Cerebellar cortex (tissue), 1 donor: ENCODE data around the gene ANKK1.

Experiments used
- DNase-seq: peaks from one replicate; pipeline ENCODE4 v3.0.0-alpha.2; 2015; ENCODE audit warnings: low spot score

ANKK1 gene

DNA sequence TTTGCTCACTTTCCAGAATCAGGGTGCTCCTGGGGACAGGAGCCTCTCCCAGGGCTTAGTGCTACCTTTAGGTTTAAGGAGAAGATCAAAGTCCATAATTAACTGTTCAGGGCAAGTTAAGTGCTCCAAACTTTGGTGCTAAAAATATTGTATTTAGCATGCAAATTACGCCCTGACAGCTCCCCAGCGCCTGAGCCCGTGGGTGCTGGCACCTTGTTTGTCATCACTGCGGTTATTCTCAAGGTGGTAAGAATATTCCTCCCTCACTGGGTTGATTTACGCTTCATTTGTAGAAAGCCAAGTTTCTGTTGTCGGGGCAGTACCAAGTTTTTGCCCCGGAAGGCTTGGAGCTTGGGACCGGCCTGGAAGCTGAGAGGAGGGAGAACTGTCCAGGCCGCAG, 21.3 kb downstream of the ANKK1 start:
- DNase-seq = no peak

- no peak for DNase-seq
Measured at GRCh38 chr11:113409526-113409925, 21.9 kb downstream of the ANKK1 start.

DNA sequence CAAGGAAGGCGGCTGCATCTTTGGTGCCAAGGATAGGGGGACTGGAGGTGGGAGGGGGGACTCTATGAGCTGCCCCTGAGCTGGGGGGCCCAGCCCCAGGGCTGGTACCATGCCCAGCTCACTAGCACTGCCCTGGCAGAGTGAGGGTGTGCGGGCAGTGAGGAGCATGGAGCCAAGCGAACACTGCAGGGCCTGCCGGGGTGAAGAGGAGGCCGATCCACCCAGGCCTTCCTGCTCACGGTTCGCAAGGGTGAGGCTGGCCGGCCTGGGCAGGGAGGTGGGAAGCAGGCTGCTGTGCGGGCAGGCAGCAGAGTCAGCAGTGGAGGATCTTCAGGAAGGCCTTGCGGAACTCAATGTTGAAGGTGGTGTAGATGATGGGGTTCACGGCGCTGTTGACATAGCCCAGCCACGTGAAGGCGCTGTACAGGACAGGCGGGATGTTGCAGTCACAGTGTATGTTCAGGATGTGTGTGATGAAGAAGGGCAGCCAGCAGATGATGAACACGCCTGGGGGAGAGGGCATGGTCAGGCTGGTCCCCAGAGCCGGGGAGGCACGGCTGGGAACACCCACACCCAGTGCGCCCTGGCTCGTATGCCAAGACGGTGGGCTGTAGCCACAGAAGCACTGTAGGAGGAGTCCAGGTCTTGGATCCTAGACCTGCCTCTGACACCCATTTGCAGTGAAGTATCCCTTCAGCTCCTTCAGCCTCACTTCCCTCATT, 23.0 kb downstream of the ANKK1 start:
- no peak for DNase-seq

- no peak for DNase-seq
Measured at GRCh38 chr11:113411536-113411935, 24.0 kb downstream of the ANKK1 start.

DNA sequence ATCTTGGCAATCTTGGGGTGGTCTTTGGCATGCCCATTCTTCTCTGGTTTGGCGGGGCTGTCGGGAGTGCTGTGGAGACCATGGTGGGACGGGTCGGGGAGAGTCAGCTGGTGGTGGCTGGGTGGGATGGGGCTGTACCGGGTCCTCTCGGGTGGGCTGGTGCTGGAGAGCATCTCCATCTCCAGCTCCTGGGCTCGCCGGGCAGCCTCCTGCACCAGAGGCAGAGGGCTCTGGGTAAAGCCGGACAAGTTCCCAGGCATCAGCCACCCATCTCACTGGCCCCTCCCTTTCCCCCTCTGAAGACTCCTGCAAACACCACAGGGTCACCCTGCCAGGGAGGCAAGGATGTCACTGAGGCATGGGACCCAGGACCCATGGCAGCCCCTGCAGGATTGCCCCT, 25.1 kb downstream of the ANKK1 start:
- no peak for DNase-seq

DNA sequence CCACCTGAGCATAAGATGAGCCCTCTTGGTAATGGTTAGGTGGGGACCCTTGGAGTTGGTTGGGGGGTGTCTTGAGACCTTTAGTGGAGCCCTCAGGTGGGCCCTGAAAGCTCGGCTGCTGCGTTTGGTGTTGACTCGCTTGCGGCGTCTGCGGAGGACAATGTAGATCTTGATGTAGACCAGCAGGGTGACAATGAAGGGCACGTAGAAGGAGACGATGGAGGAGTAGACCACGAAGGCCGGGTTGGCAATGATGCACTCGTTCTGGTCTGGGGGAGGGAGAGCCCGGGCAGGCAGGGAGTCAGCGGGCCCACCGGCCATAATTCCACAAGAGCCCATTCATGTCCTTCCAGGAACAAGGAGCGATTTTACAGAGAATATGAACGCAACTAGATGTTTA, 27.8 kb downstream of the ANKK1 start:
- no peak for DNase-seq

DNA sequence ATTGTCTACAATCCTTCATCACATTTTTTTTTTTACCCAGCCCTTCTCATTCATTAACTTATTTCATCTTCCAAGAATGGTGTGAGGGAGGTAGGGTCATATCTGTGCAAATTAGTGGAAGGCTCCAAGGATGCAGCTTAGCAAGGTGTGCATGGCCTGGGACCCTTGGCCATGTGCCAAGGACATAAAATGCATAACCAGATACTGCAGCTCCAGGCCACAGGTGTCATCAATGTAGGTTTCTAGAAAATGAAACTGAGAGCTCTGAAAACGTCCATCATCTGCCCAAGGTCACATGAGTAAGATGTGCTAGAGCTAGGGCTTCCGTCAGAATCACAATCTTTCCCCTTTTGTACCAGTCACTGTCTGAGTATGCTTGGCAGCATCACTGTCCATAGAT, 29.8 kb downstream of the ANKK1 start:
- no peak for DNase-seq

GRCh38 chr11:113419454-113420003, 31.9 kb downstream of the ANKK1 start:
- DNase-seq = no peak

DNA sequence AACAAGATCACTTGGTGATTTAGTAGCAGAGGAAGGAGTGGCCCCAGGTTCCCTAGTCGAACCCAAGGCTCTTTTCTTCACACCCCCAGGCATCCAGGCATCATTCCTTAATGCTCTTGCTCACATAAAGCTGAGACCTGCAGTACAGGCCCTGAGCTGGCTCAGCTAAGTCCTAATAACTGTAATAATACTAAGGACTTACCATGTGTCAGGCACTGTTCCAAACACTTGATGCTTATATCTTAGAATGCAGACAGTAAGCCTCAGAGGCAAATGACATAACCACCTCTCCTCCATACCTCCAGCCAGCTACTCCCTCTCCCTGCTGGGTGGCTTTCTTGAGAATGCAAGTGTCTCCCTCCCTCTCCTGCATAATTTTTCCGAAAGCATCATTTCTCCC, 33.2 kb downstream of the ANKK1 start:
- DNase-seq = no peak

DNA sequence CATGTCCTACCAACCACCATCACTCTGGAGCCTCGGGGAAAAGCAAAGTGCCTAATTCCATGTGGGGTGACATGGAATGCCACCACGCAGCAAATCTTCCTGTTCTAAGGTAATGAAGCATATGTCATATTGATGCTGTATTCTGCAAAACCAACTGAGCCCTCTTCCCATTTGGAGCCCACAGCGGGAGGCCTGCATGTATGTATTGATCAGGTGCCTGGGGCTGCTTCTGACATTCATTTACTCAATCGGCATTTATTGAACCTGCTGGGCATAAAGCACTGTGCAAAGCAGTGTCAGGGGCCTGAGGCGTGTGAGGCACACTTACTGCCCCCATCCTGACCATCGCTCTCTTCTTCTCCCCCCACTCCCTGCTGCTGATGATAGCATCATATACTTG, 39.1 kb downstream of the ANKK1 start:
- DNase-seq = no peak

- DNase-seq = no peak
Measured at GRCh38 chr11:113431746-113432145, 44.2 kb downstream of the ANKK1 start.

GRCh38 chr11:113435190-113435968, 47.8 kb downstream of the ANKK1 start:
- DNase-seq = no peak

GRCh38 chr11:113436672-113437252, 49.2 kb downstream of the ANKK1 start:
- DNase-seq = no peak

- no peak for DNase-seq
Measured at GRCh38 chr11:113440816-113441215, 53.2 kb downstream of the ANKK1 start.

GRCh38 chr11:113444502-113445123, 57.0 kb downstream of the ANKK1 start:
- no peak for DNase-seq

- no peak for DNase-seq
Measured at GRCh38 chr11:113446112-113446511, 58.5 kb downstream of the ANKK1 start.

GRCh38 chr11:113446938-113447337, 59.4 kb downstream of the ANKK1 start:
- DNase-seq = no peak

DNA sequence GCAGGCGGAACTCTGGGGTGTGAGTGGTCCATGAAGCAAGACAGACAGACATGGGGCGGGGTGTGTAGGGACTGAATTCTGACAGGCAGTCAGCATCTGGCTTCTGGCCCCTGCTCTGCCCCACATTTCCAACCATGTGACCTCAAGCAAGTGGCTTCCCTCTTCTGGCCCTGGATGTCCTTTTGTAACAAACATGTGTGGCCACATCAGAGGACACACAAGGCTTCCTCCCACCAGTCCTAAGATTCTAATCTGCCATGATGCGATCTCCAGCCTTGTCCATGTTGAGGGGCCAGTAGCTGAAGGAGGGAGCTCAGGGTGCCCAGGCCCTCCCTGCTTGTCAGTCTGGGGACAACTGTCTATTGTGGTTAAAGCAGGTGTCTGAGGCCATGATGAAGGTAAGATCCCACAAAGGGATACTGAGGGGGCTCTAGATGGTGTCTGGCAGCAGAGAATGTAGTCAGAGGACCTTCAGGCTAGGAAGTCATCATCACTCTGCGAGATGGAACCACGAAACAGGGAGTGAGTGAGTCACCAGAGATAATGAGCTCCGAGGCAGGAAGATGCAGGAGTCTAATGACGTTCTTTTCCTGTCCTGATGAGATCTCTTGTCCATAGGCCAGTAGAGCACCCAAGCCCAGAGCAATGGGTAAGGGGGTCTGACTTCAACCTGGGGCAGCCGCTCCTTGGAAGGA, 60.2 kb downstream of the ANKK1 start:
- DNase-seq = no peak

GRCh38 chr11:113448316-113448677, 60.7 kb downstream of the ANKK1 start:
- no peak for DNase-seq

GRCh38 chr11:113449743-113450142, 62.2 kb downstream of the ANKK1 start:
- no peak for DNase-seq
